Measurements from ENCODE around the gene SNAP91.

DNA sequence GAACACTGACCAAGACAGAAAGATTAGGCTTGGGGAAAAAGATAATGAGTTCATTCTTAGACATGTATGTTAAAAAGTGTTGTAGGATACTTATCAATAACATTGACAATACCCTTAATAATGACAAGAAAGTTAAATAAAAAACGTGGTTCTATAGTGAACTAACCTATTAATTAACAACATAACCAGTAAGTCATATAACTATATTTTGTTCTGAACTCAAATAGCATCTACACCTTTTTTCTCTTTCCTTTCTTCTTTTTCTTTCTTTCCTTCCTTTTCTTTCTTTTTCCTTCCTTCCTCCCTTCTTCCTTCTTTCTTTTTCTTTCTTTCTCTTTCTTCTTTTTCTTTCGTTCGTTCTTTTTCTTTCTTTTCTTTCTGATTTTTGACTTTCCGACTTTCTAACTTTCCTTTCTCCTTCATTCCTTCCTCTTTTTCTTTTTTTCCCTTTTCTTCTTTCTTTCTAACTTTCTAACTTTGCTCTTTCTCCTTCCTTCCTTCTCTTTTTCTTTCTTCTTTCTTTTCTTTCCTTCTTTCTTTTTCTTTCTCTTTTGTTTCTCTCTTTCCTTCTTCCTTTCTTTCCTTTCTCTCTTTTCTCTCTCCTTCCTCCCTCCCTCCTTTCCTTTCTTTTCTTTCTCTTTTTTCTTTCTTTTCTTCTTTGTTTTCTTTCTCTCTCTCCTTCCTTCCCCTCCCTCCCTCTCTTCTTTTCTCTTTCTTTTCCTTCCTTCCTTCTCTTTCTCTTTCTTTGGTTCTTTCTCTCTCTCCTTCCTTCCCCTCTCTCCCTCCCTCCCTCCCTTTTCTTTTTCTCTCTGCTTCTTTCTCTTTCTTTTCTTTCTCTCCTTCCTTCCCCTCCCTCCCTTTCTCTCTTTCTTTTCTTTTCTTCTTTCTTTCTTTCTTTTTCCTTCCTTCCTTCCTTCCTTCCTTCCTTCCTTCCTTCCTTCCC lies 172.0 kb downstream of the SNAP91 start:
- TF ChIP-seq, protein P1, sequence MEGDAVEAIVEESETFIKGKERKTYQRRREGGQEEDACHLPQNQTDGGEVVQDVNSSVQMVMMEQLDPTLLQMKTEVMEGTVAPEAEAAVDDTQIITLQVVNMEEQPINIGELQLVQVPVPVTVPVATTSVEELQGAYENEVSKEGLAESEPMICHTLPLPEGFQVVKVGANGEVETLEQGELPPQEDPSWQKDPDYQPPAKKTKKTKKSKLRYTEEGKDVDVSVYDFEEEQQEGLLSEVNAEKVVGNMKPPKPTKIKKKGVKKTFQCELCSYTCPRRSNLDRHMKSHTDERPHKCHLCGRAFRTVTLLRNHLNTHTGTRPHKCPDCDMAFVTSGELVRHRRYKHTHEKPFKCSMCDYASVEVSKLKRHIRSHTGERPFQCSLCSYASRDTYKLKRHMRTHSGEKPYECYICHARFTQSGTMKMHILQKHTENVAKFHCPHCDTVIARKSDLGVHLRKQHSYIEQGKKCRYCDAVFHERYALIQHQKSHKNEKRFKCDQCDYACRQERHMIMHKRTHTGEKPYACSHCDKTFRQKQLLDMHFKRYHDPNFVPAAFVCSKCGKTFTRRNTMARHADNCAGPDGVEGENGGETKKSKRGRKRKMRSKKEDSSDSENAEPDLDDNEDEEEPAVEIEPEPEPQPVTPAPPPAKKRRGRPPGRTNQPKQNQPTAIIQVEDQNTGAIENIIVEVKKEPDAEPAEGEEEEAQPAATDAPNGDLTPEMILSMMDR (optimal IDR thresholded peaks at IDR 0.05 in 1 of 3, IDR thresholded peaks at IDR 0.05 in 1 of 3, conservative IDR thresholded peaks at IDR 0.05 in 1 of 3; ENCODE audit: extremely low read depth in 1 of 3, insufficient read depth in 2 of 3, low read length in 3 of 3) = no peak
- TF ChIP-seq EZH2 (IDR thresholded peaks at IDR 0.05; ENCODE audit: low read length) = no peak
